ENCODE measurements around the gene SLMAP.

DNA sequence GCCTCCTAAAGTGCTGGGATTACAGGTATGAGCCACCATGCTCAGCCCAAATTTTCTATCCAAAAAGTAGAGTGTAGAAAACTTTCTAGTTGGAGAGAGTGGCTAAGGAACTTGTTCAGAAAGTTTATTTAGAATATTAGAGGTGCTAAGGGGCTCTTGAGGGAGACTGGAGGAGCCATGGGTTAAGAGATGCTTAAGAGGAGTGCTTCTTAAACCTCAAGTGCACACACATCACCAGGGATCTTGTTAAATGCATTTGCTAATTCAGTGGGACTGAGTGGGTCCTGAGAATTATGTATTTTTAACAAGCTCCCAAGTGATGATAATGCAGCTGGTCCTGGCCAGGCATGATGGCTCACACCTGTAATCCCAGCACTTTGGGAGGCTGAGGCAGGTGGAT is 29.7 kb upstream of the SLMAP start:
- no peak for TF ChIP-seq CTCF (conservative IDR thresholded peaks at IDR 0.05; ENCODE audit: low read depth, low read length)
- TF ChIP-seq CEBPB (IDR thresholded peaks at IDR 0.05; ENCODE audit: low read depth, low read length) = no peak
- TF ChIP-seq RAD21 (IDR thresholded peaks at IDR 0.05; ENCODE audit: low read length) = no peak
- TF ChIP-seq SMC3 (IDR thresholded peaks at IDR 0.05; ENCODE audit: low read depth, low read length) = no peak
- no peak for TF ChIP-seq RFX5 (IDR thresholded peaks at IDR 0.05; ENCODE audit: low read depth, low read length)
- no peak for TF ChIP-seq POLR2A (IDR thresholded peaks at IDR 0.05; ENCODE audit: low read depth, low read length)
- no peak for TF ChIP-seq MAFK (IDR thresholded peaks at IDR 0.05; ENCODE audit: low read depth, low read length)
- TF ChIP-seq MAZ (IDR thresholded peaks at IDR 0.05; ENCODE audit: borderline replicate concordance, low read depth, low read length) = no peak
- no peak for TF ChIP-seq NFE2L2 (IDR thresholded peaks at IDR 0.05; ENCODE audit: low read depth, low read length)
- TF ChIP-seq ELK1 (IDR thresholded peaks at IDR 0.05; ENCODE audit: borderline replicate concordance, low read depth, low read length) = no peak
- no peak for TF ChIP-seq MXI1 (IDR thresholded peaks at IDR 0.05; ENCODE audit: borderline replicate concordance, low read depth, low read length)
